AG08396 (cell line): ENCODE results near the gene ZFP36L2.

ENCODE experiments used
- DNase-seq: peaks from one replicate; pipeline ENCODE4 v3.0.0; 2012; ENCODE audit warnings: low spot score, mixed read lengths

ZFP36L2 gene

GRCh38 chr2:43226558-43226954 is at the start of gene ZFP36L2:
Gene ZFP36L2, minus strand, starts transcription at chr2:43226606. Its CDS starts 291 bp downstream, at chr2:43226315.
- peak; percentile 99 for DNase-seq

GRCh38 chr2:43274721-43275120 is 48.3 kb upstream of the ZFP36L2 start:
- no peak for DNase-seq

GRCh38 chr2:43274055-43274454 is 47.6 kb upstream of the ZFP36L2 start:
- no peak for DNase-seq

- DNase-seq, result no peak
Observed at GRCh38 chr2:43273529-43273928, 47.1 kb upstream of the ZFP36L2 start.

- no peak for DNase-seq
Observed at GRCh38 chr2:43270930-43271615, 44.7 kb upstream of the ZFP36L2 start.

- DNase-seq, result no peak
Observed at GRCh38 chr2:43270461-43270860, 44.1 kb upstream of the ZFP36L2 start.

GRCh38 chr2:43269706-43270105 is 43.3 kb upstream of the ZFP36L2 start:
- DNase-seq, result peak; percentile 67

- peak; percentile 90 for DNase-seq
Observed at GRCh38 chr2:43269074-43269572, 42.7 kb upstream of the ZFP36L2 start.

- no peak for DNase-seq
Observed at GRCh38 chr2:43268066-43268953, 41.9 kb upstream of the ZFP36L2 start.

- no peak for DNase-seq
Observed at GRCh38 chr2:43267381-43267780, 41.0 kb upstream of the ZFP36L2 start.

GRCh38 chr2:43266711-43267111 is 40.3 kb upstream of the ZFP36L2 start:
- DNase-seq, result no peak

- no peak for DNase-seq
Observed at GRCh38 chr2:43265421-43265820, 39.0 kb upstream of the ZFP36L2 start.

- no peak for DNase-seq
Observed at GRCh38 chr2:43265001-43265400, 38.6 kb upstream of the ZFP36L2 start.

GRCh38 chr2:43262951-43263350 is 36.5 kb upstream of the ZFP36L2 start:
- DNase-seq, result no peak

- no peak for DNase-seq
Observed at GRCh38 chr2:43262239-43262638, 35.8 kb upstream of the ZFP36L2 start.

GRCh38 chr2:43259512-43259911 is 33.1 kb upstream of the ZFP36L2 start:
- no peak for DNase-seq

GRCh38 chr2:43258547-43259156 is 32.2 kb upstream of the ZFP36L2 start:
- DNase-seq, result no peak

- no peak for DNase-seq
Observed at GRCh38 chr2:43255296-43255910, 29.0 kb upstream of the ZFP36L2 start.

- no peak for DNase-seq
Observed at GRCh38 chr2:43254331-43254730, 27.9 kb upstream of the ZFP36L2 start.

GRCh38 chr2:43251171-43251731 is 24.8 kb upstream of the ZFP36L2 start:
- peak; percentile 56 for DNase-seq

- DNase-seq, result no peak
Observed at GRCh38 chr2:43250015-43250414, 23.6 kb upstream of the ZFP36L2 start.

GRCh38 chr2:43248621-43249020 is 22.2 kb upstream of the ZFP36L2 start:
- no peak for DNase-seq
